ENCODE results near the gene SLK. TPM values are rescaled to one million over a fixed set of nuclear protein-coding genes. Genes with fewer than 3 reads are reported as not detected.
A peak's percentile ranks its signal among the peaks of the same experiment; 100 is the strongest.

SLK gene
- total and polyA plus RNA-seq, 2 of the 13 experiments (the other 11 are each of a cell fraction or from before 2014, with no cell fraction given), result 3.4 to 22.8 TPM

DNA sequence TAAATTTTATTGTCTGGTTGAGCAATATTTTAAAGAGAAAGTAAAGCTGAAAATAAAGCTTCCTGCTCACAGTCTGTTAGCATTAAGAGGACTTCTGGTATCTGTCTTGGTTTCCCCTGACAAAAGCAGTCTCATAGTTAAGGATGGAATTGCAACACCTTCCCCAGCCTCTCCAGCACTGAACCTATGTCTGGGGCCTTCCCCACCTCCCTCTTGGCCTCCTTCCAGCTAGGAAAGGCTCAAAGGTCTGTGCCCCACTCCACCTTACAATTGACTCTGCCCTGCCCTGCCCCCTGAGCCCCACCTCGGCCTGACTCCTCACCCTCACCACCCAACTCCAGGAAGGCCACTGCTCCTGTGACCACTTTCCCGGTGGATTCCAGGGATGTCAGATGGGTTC is 85.5 kb downstream of the SLK start:
- H4K20me1 ChIP-seq (ENCODE audit: insufficient read depth, low read length), result no peaks in the 10 kb centered on the region
- H3K27ac ChIP-seq (ENCODE audit: extremely low read length, insufficient read depth, low read length), result no peak overlapping the region
- 0% methylated on average over 2 of the region's 2 CpGs for WGBS (ENCODE audit: low lambda C conversion rate)
- in situ Hi-C loops (cut with HindIII; ENCODE audit: extremely low pct_ligation_motif_present, low pct_unique_long_range_greater_than_20kb) (no loop called here), intact Hi-C loops (cut with micrococcal nuclease; ENCODE audit: unreplicated experiment) (loop anchor here (2.0 kb wide), 1 partner anchor 68 kb away; no protein-coding TSS in a partner anchor)
- H3K4me3 ChIP-seq (replicated peaks in 1 of 3; ENCODE audit: insufficient read depth in 1 of 3, low read depth in 2 of 3, low read length in 3 of 3), result no peak overlapping the region
- no peaks in the 10 kb centered on the region for H3K9me3 ChIP-seq (ENCODE audit: low read length)
- POLR2A ChIA-PET, result no interaction called here
- H3K79me2 ChIP-seq (ENCODE audit: insufficient read depth, low read length), result no peaks in the 10 kb centered on the region
- FAIRE-seq (peak; percentile 4), DNase-seq (ENCODE audit: low spot score) (no peak), ATAC-seq (peak; percentile 41)
- no peak overlapping the region; the same call in 1 of the 2 replicates for H3K4me2 ChIP-seq (ENCODE audit: low read depth, low read length)
- no peaks in the 10 kb centered on the region for H3K36me3 ChIP-seq (replicated peaks in 1 of 2; ENCODE audit: control insufficient read depth in 1 of 2, insufficient read depth in 2 of 2, low read length in 2 of 2)
- no TSS peak for BruUV-seq (replicated peaks)
- peaks cover 25% of the 10 kb centered on the region for H3K4me1 ChIP-seq (ENCODE audit: insufficient read depth, low read length)
- TF ChIP-seq ATRX (CRISPR knock-in tag; IDR thresholded peaks at IDR 0.05; ENCODE audit: borderline replicate concordance) (no peak), HNF4G (IDR thresholded peaks at IDR 0.05; ENCODE audit: borderline replicate concordance, low read depth, low read length) (peak; percentile 16; the same call in 1 of the 2 replicates), HNF4G (CRISPR knock-in tag; IDR thresholded peaks at IDR 0.05; ENCODE audit: borderline replicate concordance, low read depth) (no peak)
- H2AFZ ChIP-seq (ENCODE audit: low read length), result no peak overlapping the region
- no peak overlapping the region for H3K9ac ChIP-seq (ENCODE audit: insufficient read depth, low read depth, low read length)
- CTCF ChIA-PET (ENCODE audit: low intra/inter-chr PET ratio, low total read pairs), result no interaction called here
- peaks cover 2 to 36% of the 10 kb centered on the region in 2 experiments; a peak in 3 of 5 replicates for H3K27me3 ChIP-seq (ENCODE audit: control insufficient read depth in 1 of 2, insufficient read depth in 2 of 2, low read length in 2 of 2)

DNA sequence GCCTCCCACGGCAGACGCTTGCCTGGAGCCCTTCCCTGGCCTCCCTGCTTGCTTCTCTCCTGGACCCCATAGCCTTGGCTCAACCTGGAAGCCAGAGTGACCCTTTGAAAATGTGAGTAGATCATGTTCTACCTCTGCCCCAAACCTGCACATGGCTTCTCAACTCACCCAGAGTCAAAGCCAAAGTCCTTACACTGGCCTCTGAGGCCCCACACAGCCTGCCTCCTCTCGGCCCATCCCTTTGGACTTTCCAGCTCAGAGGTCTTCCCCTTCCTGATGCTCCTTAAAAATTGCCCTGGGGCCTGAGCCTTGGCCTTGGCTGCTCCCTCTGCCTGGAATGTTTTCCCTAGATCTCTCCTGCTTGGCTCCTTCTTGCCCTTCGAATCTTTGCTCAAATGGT is 86.3 kb downstream of the SLK start:
- Histone ChIP-seq H3K9ac (ENCODE audit: insufficient read depth, low read depth, low read length) (no peak overlapping the region), H4K20me1 (ENCODE audit: insufficient read depth, low read length) (no peaks in the 10 kb centered on the region), H3K79me2 (ENCODE audit: insufficient read depth, low read length) (no peaks in the 10 kb centered on the region), H3K27me3 (ENCODE audit: control insufficient read depth in 1 of 2, insufficient read depth in 2 of 2, low read length in 2 of 2) (peaks cover 2 to 30% of the 10 kb centered on the region in 2 experiments; a peak in 2 of 5 replicates), H3K36me3 (replicated peaks in 1 of 2; ENCODE audit: control insufficient read depth in 1 of 2, insufficient read depth in 2 of 2, low read length in 2 of 2) (no peaks in the 10 kb centered on the region), H3K4me2 (ENCODE audit: low read depth, low read length) (0 out of 2 replicates have a peak overlapping the region, but pooled peaks have one; percentile 7), H3K9me3 (ENCODE audit: low read length) (no peaks in the 10 kb centered on the region), H3K4me3 (replicated peaks in 1 of 3; ENCODE audit: insufficient read depth in 1 of 3, low read depth in 2 of 3, low read length in 3 of 3) (no peak overlapping the region), H3K27ac (ENCODE audit: extremely low read length, insufficient read depth, low read length) (no peak overlapping the region), H2AFZ (ENCODE audit: low read length) (no peak overlapping the region), H3K4me1 (ENCODE audit: insufficient read depth, low read length) (peaks cover 25% of the 10 kb centered on the region)
- FAIRE-seq (no peak), DNase-seq (ENCODE audit: low spot score) (no peak), ATAC-seq (peak; percentile 22)
- intact Hi-C loops (cut with micrococcal nuclease; ENCODE audit: unreplicated experiment), result loop anchor here (2.0 kb wide), 1 partner anchor 68 kb away; no protein-coding TSS in a partner anchor
- POLR2A ChIA-PET, result no interaction called here
- TF ChIP-seq PAXIP1 (CRISPR knock-in tag; conservative IDR thresholded peaks at IDR 0.05) (no peak), CEBPG (CRISPR knock-in tag; IDR thresholded peaks at IDR 0.05) (no peak)
- WGBS (ENCODE audit: low lambda C conversion rate), result 32% methylated on average over 4 of the region's 4 CpGs
- no TSS peak for BruUV-seq (replicated peaks)
- CTCF ChIA-PET (ENCODE audit: low intra/inter-chr PET ratio, low total read pairs), result no interaction called here
- in situ Hi-C loops (cut with HindIII; ENCODE audit: extremely low pct_ligation_motif_present, low pct_unique_long_range_greater_than_20kb), result no loop called here

Data from HepG2 (cell line).